ENCODE measurements around the gene NADK2.

Gene NADK2

DNA sequence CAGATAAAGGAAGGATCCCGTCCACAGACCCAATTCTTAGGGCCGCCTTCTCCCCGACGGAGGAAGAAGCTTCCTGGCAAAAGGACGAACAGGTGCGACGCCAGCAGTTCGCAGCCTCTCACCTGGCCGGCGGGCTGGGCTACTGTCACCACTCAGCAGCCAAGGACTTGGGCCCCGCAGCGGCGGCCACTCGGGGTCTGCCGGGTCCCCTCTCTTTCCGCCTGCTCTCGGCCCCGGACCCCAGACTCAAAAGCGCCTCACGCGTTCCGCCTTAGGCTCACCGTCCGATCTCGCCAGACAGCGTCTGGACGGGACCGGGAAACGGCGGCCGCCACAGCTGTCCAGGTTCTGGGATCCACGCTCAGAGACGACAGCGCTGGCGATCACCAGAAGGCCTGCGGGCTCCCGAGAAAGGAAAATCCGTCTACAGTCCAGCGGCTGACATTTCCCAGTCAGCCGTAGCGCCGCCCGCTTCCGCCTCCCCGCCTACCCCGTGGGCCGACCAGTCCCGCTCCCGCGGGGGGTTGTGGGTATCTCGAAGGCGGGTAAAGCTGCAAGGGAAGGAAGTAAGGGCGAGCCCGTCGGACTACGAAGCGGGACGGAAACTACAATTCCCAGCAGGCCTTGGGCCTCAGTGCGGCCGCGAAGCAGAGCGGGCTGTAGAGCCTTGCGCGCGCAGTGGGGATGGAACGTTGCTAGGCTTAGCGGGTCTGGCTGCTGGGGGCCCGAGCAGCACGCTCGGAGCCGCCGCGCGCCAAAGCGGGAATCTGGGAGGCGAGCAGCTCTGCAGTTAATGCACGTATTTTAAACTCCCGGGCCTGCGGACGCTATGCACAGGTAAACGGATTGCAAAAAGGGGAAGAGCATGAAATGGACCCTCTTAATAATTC is 90.0 kb downstream of the NADK2 start, which contains the start of the genes LMBRD2 and SKP2:
Gene LMBRD2, minus strand, starts transcription at position 454 of the 890 bp plus-strand sequence. CDS start 8,538 bp downstream, outside the sequence.
Gene SKP2, plus strand, starts transcription at position 678 of the 890 bp plus-strand sequence. Its CDS starts 152 bp downstream, at position 830.
- POLR2A ChIA-PET: interaction anchor here (0.6 to 3.7 kb wide), 14 partner anchors 9 to 1219 kb away, joined by 3 to 19 read pairs (median 3); partner anchors contain the start of genes NADK2, NUP155 and UGT3A2
- Histone ChIP-seq H3K4me1 (ENCODE audit: control insufficient read depth, insufficient read depth, low read length) (peaks cover 11% of the 10 kb centered on the region), H3K4me3 (ENCODE audit: low read depth, low read length) (peak within 1 kb of the TSS; percentile 90), H3K36me3 (ENCODE audit: control insufficient read depth in 2 of 2, insufficient read depth in 1 of 2, low read length in 2 of 2) (peaks cover 0 to 39% of the 10 kb centered on the region in 2 experiments; a peak in 2 of 3 replicates), H3K9me3 (ENCODE audit: control insufficient read depth, insufficient read depth, low read depth, low read length) (no peaks in the 10 kb centered on the region), H3K27ac (ENCODE audit: extremely low read depth, low read depth, low read length) (peak within 1 kb of the TSS; percentile 74)
- CTCF ChIA-PET: interaction anchor here (0.6 to 3.5 kb wide), 11 partner anchors 18 to 604 kb away, joined by 3 to 13 read pairs (median 4); no protein-coding TSS in a partner anchor
- TF ChIP-seq ZNF211 (tag by site-specific recombination; IDR thresholded peaks at IDR 0.05; ENCODE audit: low read depth): no peak
- TF ChIP-seq ZNF341 (tag by site-specific recombination; IDR thresholded peaks at IDR 0.05; ENCODE audit: low read depth): peak; percentile 38
- TF ChIP-seq ZFHX2 (tag by site-specific recombination; conservative IDR thresholded peaks at IDR 0.05): peak; percentile 89
- TF ChIP-seq ZBTB7A (tag by site-specific recombination; IDR thresholded peaks at IDR 0.05; ENCODE audit: low read depth): 0 out of 2 replicates have a peak, but pooled peaks have one; percentile 45
- TF ChIP-seq ZNF701 (tag by site-specific recombination; IDR thresholded peaks at IDR 0.05): no peak
- TF ChIP-seq ZNF571 (tag by site-specific recombination; IDR thresholded peaks at IDR 0.05): no peak
- no peak; the same call in 1 of the 2 replicates for TF ChIP-seq ZNF394 (tag by site-specific recombination; IDR thresholded peaks at IDR 0.05; ENCODE audit: borderline replicate concordance)
- no peak for TF ChIP-seq ZNF423 (tag by site-specific recombination; IDR thresholded peaks at IDR 0.05)
- peak; percentile 88 for TF ChIP-seq EGR2 (tag by site-specific recombination; IDR thresholded peaks at IDR 0.05; ENCODE audit: low read depth)
- TF ChIP-seq ZNF202 (tag by site-specific recombination; IDR thresholded peaks at IDR 0.05; ENCODE audit: borderline replicate concordance): no peak
- no peak for TF ChIP-seq ZNF670 (tag by site-specific recombination; IDR thresholded peaks at IDR 0.05; ENCODE audit: low read depth)
- no peak for TF ChIP-seq MEIS1 (CRISPR knock-in tag; IDR thresholded peaks at IDR 0.05; ENCODE audit: borderline replicate concordance)
- TF ChIP-seq ZBTB48 (tag by site-specific recombination; IDR thresholded peaks at IDR 0.05): no peak
- no peak for TF ChIP-seq ZNF544 (tag by site-specific recombination; IDR thresholded peaks at IDR 0.05)
- peak; percentile 96 for TF ChIP-seq ZBTB20 (tag by site-specific recombination; IDR thresholded peaks at IDR 0.05)
- no peak for TF ChIP-seq ZFP3 (tag by site-specific recombination; IDR thresholded peaks at IDR 0.05; ENCODE audit: low read depth)
- no peak for TF ChIP-seq SALL2 (tag by site-specific recombination; IDR thresholded peaks at IDR 0.05; ENCODE audit: borderline replicate concordance)
- no peak; the same call in 1 of the 2 replicates for TF ChIP-seq ZIC2 (tag by site-specific recombination; IDR thresholded peaks at IDR 0.05)
- no peak for TF ChIP-seq ZNF350 (tag by site-specific recombination; IDR thresholded peaks at IDR 0.05)
- peak; percentile 37; the same call in 1 of the 2 replicates for TF ChIP-seq ZFP69B (tag by site-specific recombination; IDR thresholded peaks at IDR 0.05)
- TF ChIP-seq SETDB1 (IDR thresholded peaks at IDR 0.05; ENCODE audit: insufficient read length, low read length): no peak
- TF ChIP-seq ZNF621 (tag by site-specific recombination; IDR thresholded peaks at IDR 0.05): no peak
- no peak for TF ChIP-seq ZNF529 (tag by site-specific recombination; IDR thresholded peaks at IDR 0.05; ENCODE audit: insufficient replicate concordance)
- TF ChIP-seq ZNF785 (tag by site-specific recombination; IDR thresholded peaks at IDR 0.05): no peak
- TF ChIP-seq, protein P1, sequence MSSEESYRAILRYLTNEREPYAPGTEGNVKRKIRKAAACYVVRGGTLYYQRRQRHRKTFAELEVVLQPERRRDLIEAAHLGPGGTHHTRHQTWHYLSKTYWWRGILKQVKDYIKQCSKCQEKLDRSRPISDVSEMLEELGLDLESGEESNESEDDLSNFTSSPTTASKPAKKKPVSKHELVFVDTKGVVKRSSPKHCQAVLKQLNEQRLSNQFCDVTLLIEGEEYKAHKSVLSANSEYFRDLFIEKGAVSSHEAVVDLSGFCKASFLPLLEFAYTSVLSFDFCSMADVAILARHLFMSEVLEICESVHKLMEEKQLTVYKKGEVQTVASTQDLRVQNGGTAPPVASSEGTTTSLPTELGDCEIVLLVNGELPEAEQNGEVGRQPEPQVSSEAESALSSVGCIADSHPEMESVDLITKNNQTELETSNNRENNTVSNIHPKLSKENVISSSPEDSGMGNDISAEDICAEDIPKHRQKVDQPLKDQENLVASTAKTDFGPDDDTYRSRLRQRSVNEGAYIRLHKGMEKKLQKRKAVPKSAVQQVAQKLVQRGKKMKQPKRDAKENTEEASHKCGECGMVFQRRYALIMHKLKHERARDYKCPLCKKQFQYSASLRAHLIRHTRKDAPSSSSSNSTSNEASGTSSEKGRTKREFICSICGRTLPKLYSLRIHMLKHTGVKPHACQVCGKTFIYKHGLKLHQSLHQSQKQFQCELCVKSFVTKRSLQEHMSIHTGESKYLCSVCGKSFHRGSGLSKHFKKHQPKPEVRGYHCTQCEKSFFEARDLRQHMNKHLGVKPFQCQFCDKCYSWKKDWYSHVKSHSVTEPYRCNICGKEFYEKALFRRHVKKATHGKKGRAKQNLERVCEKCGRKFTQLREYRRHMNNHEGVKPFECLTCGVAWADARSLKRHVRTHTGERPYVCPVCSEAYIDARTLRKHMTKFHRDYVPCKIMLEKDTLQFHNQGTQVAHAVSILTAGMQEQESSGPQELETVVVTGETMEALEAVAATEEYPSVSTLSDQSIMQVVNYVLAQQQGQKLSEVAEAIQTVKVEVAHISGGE (tag by site-specific recombination; conservative IDR thresholded peaks at IDR 0.05; ENCODE audit: low read depth): peak; percentile 85
- no peak for TF ChIP-seq ZNF560 (tag by site-specific recombination; IDR thresholded peaks at IDR 0.05; ENCODE audit: borderline replicate concordance)
- TF ChIP-seq ZNF16 (tag by site-specific recombination; IDR thresholded peaks at IDR 0.05; ENCODE audit: low read depth): 0 out of 2 replicates have a peak, but pooled peaks have one; percentile 8
- TF ChIP-seq TCF7L2 (IDR thresholded peaks at IDR 0.05; ENCODE audit: borderline replicate concordance, low read depth, low read length): no peak
- peak; percentile 32; the same call in 1 of the 2 replicates for TF ChIP-seq REST (tag by site-specific recombination; IDR thresholded peaks at IDR 0.05)
- peak; percentile 68 for TF ChIP-seq SP7 (tag by site-specific recombination; IDR thresholded peaks at IDR 0.05)
- no peak for TF ChIP-seq ZNF792 (tag by site-specific recombination; IDR thresholded peaks at IDR 0.05)
- TF ChIP-seq ZNF302 (tag by site-specific recombination; IDR thresholded peaks at IDR 0.05; ENCODE audit: low read depth): no peak
